PFSK-1 (cell line): ENCODE data around the gene ATXN1.

Source experiments
- FOXP2 ChIP-seq: optimal IDR thresholded peaks from 2 replicates; pipeline ENCODE3; 2011; ENCODE audit warnings: borderline replicate concordance, control low read depth, inconsistent platforms; ENCODE audit not compliant: insufficient read depth; ENCODE audit errors: extremely low read length, extremely low read depth
- POLR2AphosphoS5 ChIP-seq: IDR thresholded peaks from 2 replicates; pipeline ENCODE4 v1.6.1; 2012; ENCODE audit warnings: low read depth, mild to moderate bottlenecking, control low read depth, low read length, moderate library complexity
- SIN3A ChIP-seq: IDR thresholded peaks from 2 replicates; pipeline ENCODE4 v1.6.1; 2012; ENCODE audit warnings: mild to moderate bottlenecking, low read length, moderate library complexity, borderline replicate concordance; ENCODE audit not compliant: insufficient read depth
- TAF1 ChIP-seq: IDR thresholded peaks from 2 replicates; pipeline ENCODE4 v1.6.1; 2012; ENCODE audit warnings: low read length, control low read depth, borderline replicate concordance; ENCODE audit not compliant: insufficient read depth
- TF ChIP-seq, protein P1 (sequence below), 2 experiments: IDR thresholded peaks; 2 replicates each; pipeline versions ENCODE4 v1.6.1 to v1.8.0; 2011 to 2012; ENCODE audit warnings: low read depth in 2 of 2, low read length in 2 of 2, control low read depth in 1 of 2, inconsistent platforms in 1 of 2, mild to moderate bottlenecking in 1 of 2, moderate library complexity in 1 of 2; ENCODE audit not compliant: insufficient read depth in 1 of 2

Gene ATXN1

DNA sequence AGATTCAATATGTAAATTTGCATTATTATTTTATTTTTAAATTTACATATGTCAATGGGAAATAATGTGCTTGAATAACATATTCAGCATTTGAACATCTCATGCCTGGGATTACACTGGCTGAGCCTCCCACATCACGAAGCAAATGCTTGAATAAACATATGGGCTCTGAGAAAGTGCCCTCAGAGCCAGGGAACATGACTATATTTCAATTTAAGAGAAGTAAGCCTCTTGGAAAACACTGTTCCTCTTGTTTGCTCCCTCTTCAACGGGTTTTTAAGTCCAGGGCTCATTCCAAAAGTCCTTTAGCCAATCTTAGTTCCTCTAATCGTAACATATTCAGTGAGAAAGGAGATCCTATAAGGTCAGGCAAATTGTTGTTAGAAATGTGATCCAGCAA is 400.9 kb downstream of the ATXN1 start:
- no peak for TF ChIP-seq SIN3A
- no peak for TF ChIP-seq POLR2AphosphoS5
- TF ChIP-seq, protein P1, sequence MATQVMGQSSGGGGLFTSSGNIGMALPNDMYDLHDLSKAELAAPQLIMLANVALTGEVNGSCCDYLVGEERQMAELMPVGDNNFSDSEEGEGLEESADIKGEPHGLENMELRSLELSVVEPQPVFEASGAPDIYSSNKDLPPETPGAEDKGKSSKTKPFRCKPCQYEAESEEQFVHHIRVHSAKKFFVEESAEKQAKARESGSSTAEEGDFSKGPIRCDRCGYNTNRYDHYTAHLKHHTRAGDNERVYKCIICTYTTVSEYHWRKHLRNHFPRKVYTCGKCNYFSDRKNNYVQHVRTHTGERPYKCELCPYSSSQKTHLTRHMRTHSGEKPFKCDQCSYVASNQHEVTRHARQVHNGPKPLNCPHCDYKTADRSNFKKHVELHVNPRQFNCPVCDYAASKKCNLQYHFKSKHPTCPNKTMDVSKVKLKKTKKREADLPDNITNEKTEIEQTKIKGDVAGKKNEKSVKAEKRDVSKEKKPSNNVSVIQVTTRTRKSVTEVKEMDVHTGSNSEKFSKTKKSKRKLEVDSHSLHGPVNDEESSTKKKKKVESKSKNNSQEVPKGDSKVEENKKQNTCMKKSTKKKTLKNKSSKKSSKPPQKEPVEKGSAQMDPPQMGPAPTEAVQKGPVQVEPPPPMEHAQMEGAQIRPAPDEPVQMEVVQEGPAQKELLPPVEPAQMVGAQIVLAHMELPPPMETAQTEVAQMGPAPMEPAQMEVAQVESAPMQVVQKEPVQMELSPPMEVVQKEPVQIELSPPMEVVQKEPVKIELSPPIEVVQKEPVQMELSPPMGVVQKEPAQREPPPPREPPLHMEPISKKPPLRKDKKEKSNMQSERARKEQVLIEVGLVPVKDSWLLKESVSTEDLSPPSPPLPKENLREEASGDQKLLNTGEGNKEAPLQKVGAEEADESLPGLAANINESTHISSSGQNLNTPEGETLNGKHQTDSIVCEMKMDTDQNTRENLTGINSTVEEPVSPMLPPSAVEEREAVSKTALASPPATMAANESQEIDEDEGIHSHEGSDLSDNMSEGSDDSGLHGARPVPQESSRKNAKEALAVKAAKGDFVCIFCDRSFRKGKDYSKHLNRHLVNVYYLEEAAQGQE (IDR thresholded peaks at IDR 0.05; ENCODE audit: insufficient read depth in 1 of 2, low read depth in 2 of 2, low read length in 2 of 2) = no peak

DNA sequence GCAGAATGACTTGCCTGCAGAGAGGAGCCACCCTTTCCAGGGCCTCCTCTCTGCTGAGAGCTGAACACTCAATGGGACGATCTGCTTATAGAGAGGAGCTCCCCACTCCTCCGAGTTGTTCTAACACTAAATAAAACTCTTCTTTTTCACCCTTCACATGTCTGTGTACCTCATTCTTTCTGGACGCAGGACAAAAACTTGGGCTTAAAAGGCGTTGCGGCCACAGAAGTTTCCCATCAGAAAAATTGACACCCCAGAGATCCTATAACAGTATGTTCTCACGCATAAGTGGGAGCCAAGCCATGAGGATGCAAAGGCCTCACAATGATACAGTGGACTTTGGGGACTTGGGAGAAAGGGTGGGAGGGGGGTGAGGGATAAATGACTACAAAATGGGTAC is 401.7 kb downstream of the ATXN1 start:
- TF ChIP-seq POLR2AphosphoS5 = no peak
- TF ChIP-seq, protein P1 (IDR thresholded peaks at IDR 0.05; ENCODE audit: insufficient read depth in 1 of 2, low read depth in 2 of 2, low read length in 2 of 2) = no peak
- no peak for TF ChIP-seq SIN3A
- no peak for TF ChIP-seq TAF1
- no peak for TF ChIP-seq FOXP2

DNA sequence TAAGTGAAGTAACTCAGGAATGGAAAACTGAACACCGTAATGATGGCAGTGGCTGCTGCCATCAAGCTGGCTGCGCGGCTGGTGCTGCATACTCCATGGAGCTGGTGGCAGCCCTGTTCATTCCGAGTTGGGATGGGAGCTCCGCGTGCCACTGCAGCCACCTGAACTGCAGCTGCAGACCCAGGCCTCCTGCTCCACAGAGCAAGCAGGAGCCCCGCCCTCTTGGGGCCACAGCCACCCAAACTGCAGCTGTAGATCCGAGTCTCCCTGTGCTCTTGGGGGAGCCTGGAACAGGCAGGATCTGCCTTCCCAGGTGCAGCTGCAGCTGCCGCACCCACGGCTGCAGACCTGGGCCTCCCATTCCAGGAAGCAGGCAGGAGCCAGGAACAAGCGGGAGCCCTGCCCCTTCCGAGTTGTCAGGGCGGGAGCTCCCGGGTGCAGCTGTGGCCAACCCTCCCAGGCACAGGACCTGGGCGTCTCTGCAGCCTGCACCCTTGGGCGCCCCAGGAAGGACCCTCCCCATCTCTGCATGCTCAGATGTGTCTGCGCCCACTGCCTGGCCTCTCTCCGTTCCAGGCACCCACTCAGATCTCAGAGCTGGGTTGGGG is 402.6 kb downstream of the ATXN1 start:
- TF ChIP-seq TAF1 (no peak), FOXP2 (no peak)

DNA sequence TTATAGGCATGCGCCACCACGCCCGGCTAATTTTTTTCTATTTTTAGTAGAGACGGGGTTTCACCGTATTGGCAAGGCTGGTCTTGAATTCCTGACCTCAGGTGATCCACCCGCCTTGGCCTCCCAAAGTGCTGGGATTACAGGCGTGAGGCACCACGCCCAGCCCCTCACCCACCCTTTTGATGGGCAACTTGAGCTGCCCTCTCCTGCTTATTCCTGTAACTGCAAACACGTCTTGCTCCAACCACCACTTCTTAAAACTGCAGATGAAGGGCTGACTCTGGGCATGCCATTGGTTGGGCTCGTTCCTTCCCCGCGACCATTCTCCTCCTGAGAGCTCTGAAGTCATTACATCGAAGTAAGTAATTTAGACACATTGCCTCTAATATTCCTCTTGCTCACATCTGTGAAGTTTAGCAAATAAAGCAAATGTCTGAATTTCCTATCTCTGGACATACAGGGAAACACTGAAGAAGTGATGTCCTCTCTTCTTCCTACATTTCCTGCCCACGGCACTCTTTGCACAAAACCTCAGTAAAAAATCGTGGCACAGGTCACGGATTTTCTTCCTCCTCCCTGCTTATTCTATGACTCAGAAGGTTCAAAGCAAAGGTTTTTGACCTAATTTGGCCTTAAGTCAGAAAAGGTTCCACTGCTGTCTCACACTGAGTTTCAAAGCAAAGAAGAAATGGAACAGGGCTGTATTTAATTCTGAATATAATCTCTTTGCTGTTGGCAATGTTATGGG is 405.4 kb downstream of the ATXN1 start:
- TF ChIP-seq POLR2AphosphoS5 (no peak), TAF1 (no peak), SIN3A (no peak), FOXP2 (no peak)
- TF ChIP-seq, protein P1 (IDR thresholded peaks at IDR 0.05; ENCODE audit: insufficient read depth in 1 of 2, low read depth in 2 of 2, low read length in 2 of 2) = no peak

DNA sequence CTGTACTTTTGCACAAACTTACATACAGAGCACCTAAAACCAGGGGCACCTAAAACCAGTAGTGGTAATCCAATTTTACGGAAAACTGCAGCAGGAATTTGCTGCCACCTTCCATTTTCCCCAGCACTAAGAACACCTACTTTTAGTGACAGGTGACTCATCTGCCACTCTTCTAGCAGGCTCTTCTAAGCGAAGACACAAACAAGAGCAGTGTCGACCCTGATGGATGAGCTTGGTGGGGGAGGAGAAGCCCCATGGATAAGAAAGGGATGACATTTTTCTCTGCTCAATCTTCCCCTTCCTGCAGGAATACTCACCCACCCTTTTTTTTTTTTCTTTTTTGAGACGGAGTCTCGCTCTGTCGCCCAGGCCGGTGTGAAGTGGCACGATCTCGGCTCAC is 406.0 kb downstream of the ATXN1 start:
- no peak for TF ChIP-seq POLR2AphosphoS5

DNA sequence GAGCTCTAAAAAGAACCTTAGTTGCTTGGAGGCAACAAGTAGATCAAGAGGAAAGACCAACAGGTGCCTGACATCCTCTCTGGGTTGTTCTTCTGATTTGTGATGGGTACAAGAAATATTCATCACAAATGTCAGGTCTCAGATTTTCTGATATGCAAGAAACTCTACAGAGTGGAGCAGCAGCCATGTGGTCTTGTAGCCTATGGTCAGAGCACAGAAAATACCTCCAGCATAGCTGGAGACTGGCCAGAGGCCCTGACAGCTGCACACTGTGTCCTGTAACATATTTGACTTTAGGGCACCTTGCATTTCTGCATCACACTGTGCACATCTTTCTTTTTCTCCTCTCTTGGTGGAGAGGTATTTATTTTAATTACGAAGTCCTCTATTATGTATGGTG is 406.6 kb downstream of the ATXN1 start:
- TF ChIP-seq SIN3A (no peak), POLR2AphosphoS5 (no peak), TAF1 (no peak), FOXP2 (no peak)
- TF ChIP-seq, protein P1 (IDR thresholded peaks at IDR 0.05; ENCODE audit: insufficient read depth in 1 of 2, low read depth in 2 of 2, low read length in 2 of 2) = no peak
